Hepatocyte (in vitro differentiated cells): ENCODE measurements around the gene RPL10. TPM values are rescaled to one million over a fixed set of nuclear protein-coding genes. Genes with fewer than 3 reads are reported as not detected.

ENCODE experiments used
- DNase-seq: peaks from one replicate; pipeline ENCODE4 v3.0.0-alpha.2; 2016; ENCODE audit warnings: low spot score
- H2AFZ ChIP-seq: fragments of 200-600 bp; sonication (generic); 2 replicates; pipeline ENCODE4 v1.6.0; 2016; ENCODE audit warnings: antibody characterized with exemption, mild to moderate bottlenecking
- H3K27ac ChIP-seq: fragments of 200-600 bp; sonication (generic); 2 replicates; pipeline ENCODE4 v1.5.1; 2016; ENCODE audit warnings: mild to moderate bottlenecking
- H3K27me3 ChIP-seq: fragments of 200-600 bp; sonication (generic); 2 replicates; pipeline ENCODE4 v1.6.1; 2016
- H3K36me3 ChIP-seq: fragments of 200-600 bp; sonication (generic); replicated peaks from 2 replicates; pipeline ENCODE4 v1.5.1; 2016; ENCODE audit warnings: low read depth; ENCODE audit not compliant: insufficient read depth
- H3K4me1 ChIP-seq: fragments of 200-600 bp; sonication (generic); 2 replicates; pipeline ENCODE4 v1.5.1; 2016; ENCODE audit warnings: mild to moderate bottlenecking, moderate library complexity; ENCODE audit not compliant: insufficient read depth
- H3K4me2 ChIP-seq: fragments of 200-600 bp; sonication (generic); 2 replicates; pipeline ENCODE4 v1.6.0; 2016
- H3K4me3 ChIP-seq: fragments of 200-600 bp; sonication (generic); 2 replicates; pipeline ENCODE4 v1.5.1; 2016; ENCODE audit warnings: mild to moderate bottlenecking
- H3K79me2 ChIP-seq: fragments of 200-600 bp; sonication (generic); 2 replicates; pipeline ENCODE4 v1.6.0; 2017; ENCODE audit warnings: mild to moderate bottlenecking
- H3K9me2 ChIP-seq: fragments of 200-600 bp; sonication (generic); replicated peaks from 2 replicates; pipeline ENCODE4 v1.6.0; 2017; ENCODE audit warnings: mild to moderate bottlenecking; ENCODE audit not compliant: insufficient read depth
- H3K9me3 ChIP-seq: fragments of 200-600 bp; sonication (generic); 2 replicates; pipeline ENCODE4 v1.5.1; 2016; ENCODE audit warnings: low read depth, mild to moderate bottlenecking
- H4K20me1 ChIP-seq: fragments of 200-600 bp; sonication (generic); 2 replicates; pipeline ENCODE4 v1.6.0; 2016; ENCODE audit warnings: mild to moderate bottlenecking; ENCODE audit not compliant: insufficient read depth, poor library complexity, severe bottlenecking
- EZH2 ChIP-seq: fragments of 200-600 bp; sonication (generic); IDR thresholded peaks from 2 replicates; pipeline ENCODE4 v1.6.1; 2016; ENCODE audit warnings: antibody characterized with exemption, mild to moderate bottlenecking, borderline replicate concordance
- EZH2phosphoT487 ChIP-seq: fragments of 200-600 bp; sonication (generic); IDR thresholded peaks from one replicate; pipeline ENCODE4 v1.6.1; 2018; ENCODE audit warnings: antibody characterized with exemption, mild to moderate bottlenecking, low read depth, moderate library complexity; ENCODE audit not compliant: unreplicated experiment, severe bottlenecking
- WGBS: methylation state at CpG from one replicate; pipeline ENCODE4 v1.1.6; 2016; ENCODE audit warnings: low lambda C conversion rate; ENCODE audit errors: missing lambda C conversion rate; 5-methylcytosine and 5-hydroxymethylcytosine counted together
- polyA plus RNA-seq: library from polyadenylated mRNA; unstranded; fragments of >200 nt; fragmentation: Nextera tagmentation; extraction: Ambion mirVana; gene quantifications from 2 replicates; pipeline ENCODE4 v1.2.1, GENCODE V29; 2016
- total RNA-seq: library from RNA; depleted of rRNA; stranded (reverse); fragments of >200 nt; gene quantifications from 2 replicates; pipeline ENCODE4 v1.2.3, GENCODE V29; 2014
- TF ChIP-seq, protein P1 (sequence below): fragments of 200-600 bp; sonication (generic); IDR thresholded peaks from 2 replicates; pipeline ENCODE4 v1.5.1; 2016; ENCODE audit warnings: antibody characterized with exemption, mild to moderate bottlenecking; ENCODE audit not compliant: poor library complexity

Gene RPL10
- total and polyA plus RNA-seq, 2 experiments from 2014 or later: 1,206 to 4,460 TPM

DNA sequence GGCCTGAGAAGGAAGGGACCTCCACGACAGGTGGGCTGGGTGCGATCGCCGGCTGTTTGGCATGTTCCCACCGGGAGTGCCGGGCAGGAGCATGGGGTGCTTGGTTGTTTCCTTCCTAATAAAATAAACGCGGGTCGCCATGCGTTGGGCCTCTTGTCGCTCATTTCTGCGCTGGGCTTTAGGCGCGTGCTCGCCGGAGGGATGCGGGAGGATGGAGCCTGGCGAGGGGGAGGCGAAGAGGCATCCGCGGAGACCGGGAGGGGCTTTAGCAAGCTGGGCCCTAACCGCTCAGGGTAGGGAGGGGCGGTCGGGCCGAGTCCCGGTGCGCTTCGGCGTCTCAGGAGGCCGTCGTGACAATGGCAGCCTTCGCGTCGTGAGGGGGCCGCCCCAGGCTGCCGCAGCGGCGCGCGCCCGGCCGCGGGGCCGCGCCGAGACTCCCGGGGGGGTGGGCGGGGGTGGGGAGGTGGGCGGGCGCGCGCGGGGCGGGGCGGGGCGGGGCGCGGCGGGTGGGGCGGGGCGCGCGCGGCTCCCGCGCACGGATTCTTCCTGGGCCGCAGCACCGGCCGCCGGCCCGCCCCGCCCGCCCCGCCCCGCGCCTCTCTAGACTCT is 38.3 kb downstream of the RPL10 start:
- Histone ChIP-seq H2AFZ (no peak overlapping the region), H3K27me3 (no peaks in the 10 kb centered on the region), H3K4me1 (no peaks in the 10 kb centered on the region), H4K20me1 (no peaks in the 10 kb centered on the region), H3K9me3 (no peaks in the 10 kb centered on the region), H3K4me3 (peak overlapping the region; percentile 49), H3K9me2 (no peaks in the 10 kb centered on the region), H3K27ac (peak overlapping the region; percentile 95), H3K4me2 (peak overlapping the region; percentile 74), H3K36me3 (no peaks in the 10 kb centered on the region), H3K79me2 (peaks cover 28% of the 10 kb centered on the region)
- WGBS: 53% methylated on average over 17 of the region's 78 CpGs
- peak; percentile 52 for DNase-seq
- TF ChIP-seq, protein P1, sequence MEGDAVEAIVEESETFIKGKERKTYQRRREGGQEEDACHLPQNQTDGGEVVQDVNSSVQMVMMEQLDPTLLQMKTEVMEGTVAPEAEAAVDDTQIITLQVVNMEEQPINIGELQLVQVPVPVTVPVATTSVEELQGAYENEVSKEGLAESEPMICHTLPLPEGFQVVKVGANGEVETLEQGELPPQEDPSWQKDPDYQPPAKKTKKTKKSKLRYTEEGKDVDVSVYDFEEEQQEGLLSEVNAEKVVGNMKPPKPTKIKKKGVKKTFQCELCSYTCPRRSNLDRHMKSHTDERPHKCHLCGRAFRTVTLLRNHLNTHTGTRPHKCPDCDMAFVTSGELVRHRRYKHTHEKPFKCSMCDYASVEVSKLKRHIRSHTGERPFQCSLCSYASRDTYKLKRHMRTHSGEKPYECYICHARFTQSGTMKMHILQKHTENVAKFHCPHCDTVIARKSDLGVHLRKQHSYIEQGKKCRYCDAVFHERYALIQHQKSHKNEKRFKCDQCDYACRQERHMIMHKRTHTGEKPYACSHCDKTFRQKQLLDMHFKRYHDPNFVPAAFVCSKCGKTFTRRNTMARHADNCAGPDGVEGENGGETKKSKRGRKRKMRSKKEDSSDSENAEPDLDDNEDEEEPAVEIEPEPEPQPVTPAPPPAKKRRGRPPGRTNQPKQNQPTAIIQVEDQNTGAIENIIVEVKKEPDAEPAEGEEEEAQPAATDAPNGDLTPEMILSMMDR: no peak
- TF ChIP-seq EZH2phosphoT487 (no peak), EZH2 (no peak)

- H3K4me3 ChIP-seq: peak within 1 kb of the TSS; percentile 49
- H3K4me2 ChIP-seq: peak within 1 kb of the TSS; percentile 74
- H3K79me2 ChIP-seq: peaks cover 28% of the 10 kb centered on the region
- no peaks in the 10 kb centered on the region for H3K27me3 ChIP-seq
- DNase-seq: peak; percentile 61
- H3K9me2 ChIP-seq: no peaks in the 10 kb centered on the region
- 49% methylated on average over 19 of the region's 93 CpGs for WGBS
- H3K9me3 ChIP-seq: no peaks in the 10 kb centered on the region
- H3K36me3 ChIP-seq: no peaks in the 10 kb centered on the region
- TF ChIP-seq EZH2: no peak
- TF ChIP-seq EZH2phosphoT487: no peak
- H3K4me1 ChIP-seq: no peaks in the 10 kb centered on the region
- no peaks in the 10 kb centered on the region for H4K20me1 ChIP-seq
- H3K27ac ChIP-seq: peak within 1 kb of the TSS; percentile 95
- H2AFZ ChIP-seq: no peak within 1 kb of the TSS
These were observed 39.0 kb downstream of the RPL10 start, which contains the start of gene GDI1 for GRCh38 chrX:154436983-154437752. Gene GDI1 (plus strand): TSS chrX:154437154. CDS start chrX:154437255, 101 bp downstream.

DNA sequence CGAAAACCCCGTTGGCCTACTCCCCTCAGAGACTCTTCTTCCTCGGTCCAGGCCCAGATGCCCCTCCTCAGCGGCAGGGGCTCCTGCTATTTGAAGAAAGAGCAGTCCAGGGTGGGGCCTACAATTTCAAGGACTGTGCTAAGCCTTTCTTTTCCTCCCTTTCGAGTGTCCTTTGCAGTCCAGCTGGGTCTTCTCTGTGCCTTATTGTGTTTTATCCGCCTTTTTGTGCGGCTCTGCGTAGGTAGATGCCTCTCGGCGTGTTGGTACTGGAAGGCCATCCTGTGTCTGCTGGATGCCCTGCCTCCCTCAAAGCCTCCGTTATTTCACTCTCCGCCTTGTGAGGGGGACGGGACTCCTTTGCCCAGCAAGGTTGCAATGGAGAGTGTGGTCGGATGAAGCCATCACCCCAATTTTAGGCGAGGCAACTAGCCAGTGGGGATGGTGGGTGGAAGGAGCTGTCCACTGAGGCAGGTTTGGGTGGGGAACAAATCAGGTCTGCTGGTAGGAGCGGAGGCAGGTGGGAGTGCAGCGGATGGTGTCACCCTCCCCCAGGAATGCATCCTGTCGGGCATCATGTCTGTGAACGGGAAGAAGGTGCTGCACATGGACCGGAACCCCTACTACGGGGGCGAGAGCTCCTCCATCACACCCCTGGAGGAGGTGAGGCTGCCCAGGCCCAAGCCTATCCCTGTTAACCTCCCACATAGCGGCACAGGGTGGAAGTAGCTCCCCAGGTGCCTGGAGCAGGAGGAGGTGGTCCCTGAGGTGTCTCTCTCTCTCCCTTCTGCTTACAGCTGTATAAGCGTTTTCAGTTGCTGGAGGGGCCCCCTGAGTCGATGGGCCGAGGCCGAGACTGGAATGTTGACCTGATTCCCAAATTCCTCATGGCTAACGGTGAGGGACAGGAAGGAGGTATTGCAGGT is 40.1 kb downstream of the RPL10 start:
- no peak overlapping the region for H2AFZ ChIP-seq
- peaks cover 28% of the 10 kb centered on the region for H3K79me2 ChIP-seq
- H3K4me3 ChIP-seq: peak overlapping the region; percentile 49
- WGBS: 67% methylated on average over 28 of the region's 28 CpGs
- TF ChIP-seq EZH2phosphoT487 (no peak), EZH2 (no peak)
- TF ChIP-seq, protein P1: no peak
- no peak overlapping the region for H3K27ac ChIP-seq
- peak overlapping the region; percentile 74 for H3K4me2 ChIP-seq
- no peaks in the 10 kb centered on the region for H3K36me3 ChIP-seq
- no peaks in the 10 kb centered on the region for H3K9me3 ChIP-seq
- no peaks in the 10 kb centered on the region for H3K27me3 ChIP-seq
- no peaks in the 10 kb centered on the region for H4K20me1 ChIP-seq
- H3K4me1 ChIP-seq: no peaks in the 10 kb centered on the region
- no peaks in the 10 kb centered on the region for H3K9me2 ChIP-seq
- no peak for DNase-seq
